Stimulated activated CD4-positive, alpha-beta T cell treated with anti-CD3 and anti-CD28 coated beads, Interleukin-15, amount 100 ng/mL, for 24 hours (primary cell): ENCODE data around the gene PRDM16.

Experiments used
- DNase-seq: peaks from one replicate; pipeline ENCODE4 v3.0.0-alpha.2; 2020

PRDM16 gene

GRCh38 chr1:3459940-3460671 is 391.1 kb downstream of the PRDM16 start:
- DNase-seq = no peak

GRCh38 chr1:3460672-3461131 is 391.7 kb downstream of the PRDM16 start:
- DNase-seq = no peak

- DNase-seq = no peak
Observed at GRCh38 chr1:3461238-3461933, 392.4 kb downstream of the PRDM16 start.

- no peak for DNase-seq
Observed at GRCh38 chr1:3461934-3462275, 392.9 kb downstream of the PRDM16 start.

GRCh38 chr1:3462356-3463012 is 393.5 kb downstream of the PRDM16 start:
- no peak for DNase-seq

- DNase-seq = no peak
Observed at GRCh38 chr1:3463013-3463385, 394.0 kb downstream of the PRDM16 start.

DNA sequence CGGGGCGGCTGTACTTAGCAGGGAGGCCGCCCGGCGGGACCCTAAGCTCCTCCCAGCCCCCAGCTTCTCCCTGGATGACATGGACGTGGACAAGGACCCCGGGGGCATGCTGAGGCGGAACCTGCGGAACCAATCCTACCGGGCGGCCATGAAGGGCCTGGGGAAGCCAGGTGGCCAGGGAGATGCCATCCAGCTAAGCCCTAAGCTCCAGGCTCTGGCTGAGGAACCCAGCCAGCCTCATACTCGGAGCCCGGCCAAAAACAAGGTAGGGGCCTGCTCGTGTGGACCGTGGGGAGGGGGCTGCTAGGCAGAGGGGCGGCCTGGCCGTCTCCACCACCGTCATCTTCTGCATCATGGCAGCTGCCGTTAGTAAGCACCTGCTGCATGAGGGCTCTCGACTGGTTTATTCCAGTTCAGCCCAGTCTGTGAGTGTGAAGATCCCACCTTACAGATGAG is 394.4 kb downstream of the PRDM16 start:
- DNase-seq = no peak

GRCh38 chr1:3463891-3464648 is 395.1 kb downstream of the PRDM16 start:
- DNase-seq = peak; percentile 0

- DNase-seq = no peak
Observed at GRCh38 chr1:3464649-3465025, 395.6 kb downstream of the PRDM16 start.

GRCh38 chr1:3465091-3465934 is 396.3 kb downstream of the PRDM16 start:
- DNase-seq = peak; percentile 0

DNA sequence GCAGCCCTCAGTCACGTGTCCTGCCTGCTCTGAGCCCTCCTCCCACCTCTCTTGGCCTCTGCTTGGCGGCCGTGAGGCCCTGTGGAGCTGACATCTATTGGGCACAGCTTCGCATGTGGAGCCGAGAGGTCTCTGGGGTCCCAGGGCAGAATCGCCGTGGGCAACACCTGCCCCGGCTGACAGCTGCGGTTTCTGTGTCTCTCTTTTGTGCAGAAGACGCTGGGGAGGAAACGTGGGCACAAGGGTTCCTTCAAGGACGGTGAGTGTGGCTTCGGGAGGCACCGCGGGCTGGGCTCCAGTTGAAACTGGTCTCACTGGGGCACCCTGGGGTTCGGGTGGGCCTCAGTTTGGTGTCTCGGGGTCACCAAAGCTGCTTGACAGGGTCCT is 396.9 kb downstream of the PRDM16 start:
- DNase-seq = peak; percentile 2

GRCh38 chr1:3466366-3467075 is 397.5 kb downstream of the PRDM16 start:
- peak; percentile 0 for DNase-seq

DNA sequence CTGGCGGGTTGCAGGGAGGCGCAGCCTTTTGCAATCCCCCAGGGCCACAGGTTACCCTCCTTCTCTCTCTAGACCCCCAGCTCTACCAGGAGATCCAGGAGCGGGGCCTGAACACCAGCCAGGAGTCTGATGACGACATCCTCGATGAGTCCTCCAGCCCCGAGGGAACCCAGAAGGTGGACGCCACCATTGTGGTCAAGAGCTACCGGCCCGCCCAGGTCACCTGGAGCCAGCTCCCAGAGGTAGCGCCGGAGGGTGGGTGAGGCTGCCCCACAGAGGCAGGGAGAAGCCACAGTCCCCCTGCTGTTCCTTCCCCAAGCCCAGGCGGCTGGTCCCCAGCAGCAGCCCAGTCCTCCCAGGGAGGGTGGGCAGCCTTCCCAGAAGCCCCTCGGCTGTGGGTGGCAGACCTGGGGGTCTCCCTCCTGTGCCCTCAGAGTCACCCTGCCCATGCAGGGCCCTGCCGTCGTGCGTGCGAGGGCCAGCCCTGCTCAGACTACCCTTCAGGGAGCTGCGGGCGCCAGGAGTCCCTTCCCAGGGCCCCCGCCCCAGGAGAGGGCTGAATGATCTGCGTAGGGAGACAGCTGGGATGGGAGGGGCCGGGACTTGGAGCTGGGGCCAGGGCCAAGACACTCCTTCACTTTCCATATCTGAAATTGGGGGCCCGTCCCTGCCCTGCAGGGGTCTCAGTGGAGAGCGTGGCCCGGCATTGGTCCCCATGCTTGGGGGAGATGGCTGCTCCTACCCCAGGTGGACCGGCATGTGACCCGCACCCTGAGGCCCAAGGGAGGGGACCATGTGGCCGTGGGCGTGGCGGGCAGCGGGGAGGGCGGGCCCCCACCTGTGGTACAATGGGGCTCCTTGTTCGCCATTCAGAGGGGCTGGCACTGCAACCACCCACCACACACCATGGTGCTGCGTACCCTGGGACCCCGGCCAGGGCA is 398.4 kb downstream of the PRDM16 start:
- peak; percentile 1 for DNase-seq

DNA sequence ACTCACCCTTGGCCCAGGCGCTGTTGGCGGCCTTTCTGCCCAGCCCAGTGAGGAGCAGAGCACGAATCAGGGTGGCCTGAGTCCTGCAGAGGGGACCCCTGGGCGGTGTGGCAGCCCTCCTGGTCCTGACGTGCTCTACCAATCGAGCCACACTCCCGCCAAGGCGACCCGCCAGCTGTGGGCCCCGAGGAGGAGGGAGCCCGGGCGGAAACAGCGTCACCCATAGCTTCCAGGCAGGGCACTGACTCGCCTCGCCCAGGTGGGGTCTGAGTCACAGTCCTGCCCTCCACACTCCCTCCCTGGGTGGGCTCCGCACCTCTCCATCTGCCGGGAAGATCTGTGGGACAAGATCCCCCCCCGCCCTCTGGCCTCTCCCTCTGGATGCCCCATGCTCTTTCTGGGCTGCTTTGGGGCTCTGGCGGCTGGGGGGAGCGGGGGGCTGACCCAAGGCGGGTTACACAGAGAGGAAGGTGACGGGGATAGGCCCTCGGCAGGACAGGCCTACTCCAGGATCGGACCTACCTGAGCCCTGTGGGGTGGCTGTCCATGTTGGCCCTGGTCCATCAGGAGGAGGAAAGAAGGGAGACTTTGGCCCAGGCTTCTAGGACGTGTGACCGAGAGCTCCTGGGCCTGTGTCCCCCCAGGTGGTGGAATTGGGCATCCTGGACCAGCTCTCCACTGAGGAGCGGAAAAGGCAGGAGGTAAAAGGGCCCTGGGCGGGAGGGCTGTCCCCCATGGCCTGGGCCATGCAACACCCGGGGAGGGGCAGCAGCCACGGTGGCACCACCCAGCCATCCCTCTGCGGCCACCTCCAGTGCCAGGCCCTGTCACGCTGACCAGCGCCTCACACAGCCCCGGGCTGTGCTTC is 399.5 kb downstream of the PRDM16 start:
- DNase-seq = no peak

DNA sequence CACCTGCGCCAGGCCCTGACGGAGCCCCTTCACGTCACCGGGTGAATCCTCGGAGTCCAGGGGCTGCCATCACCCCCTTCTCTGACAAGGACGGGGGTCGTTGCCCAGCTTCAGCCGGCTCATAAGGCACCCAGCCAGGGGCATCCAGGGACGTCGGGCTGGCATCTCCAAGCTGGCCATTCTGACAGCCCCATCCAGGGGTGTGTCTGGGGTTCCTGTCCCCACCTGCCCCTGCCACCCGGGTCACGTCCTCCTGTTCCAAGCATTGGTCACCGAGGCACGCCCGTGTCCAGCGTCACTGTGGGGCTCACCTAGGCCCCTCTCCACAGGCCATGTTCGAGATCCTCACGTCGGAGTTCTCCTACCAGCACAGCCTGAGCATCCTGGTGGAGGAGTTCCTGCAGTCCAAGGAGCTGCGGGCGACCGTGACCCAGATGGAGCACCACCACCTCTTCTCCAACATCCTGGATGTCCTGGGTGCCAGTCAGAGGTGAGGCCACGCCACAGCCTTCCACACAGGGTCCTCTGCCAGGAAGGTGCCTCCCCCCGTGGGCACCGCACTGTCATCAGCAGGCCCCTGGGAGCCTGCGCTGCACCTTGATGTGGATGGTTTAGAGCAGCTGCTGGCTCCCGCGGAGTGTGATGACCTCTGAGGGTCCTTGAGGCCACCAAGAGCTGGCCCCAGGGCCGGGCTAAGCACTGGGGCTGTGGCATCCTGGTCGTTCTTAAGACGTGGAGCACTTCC is 400.3 kb downstream of the PRDM16 start:
- no peak for DNase-seq

- peak; percentile 1 for DNase-seq
Observed at GRCh38 chr1:3469849-3470649, 401.0 kb downstream of the PRDM16 start.

DNA sequence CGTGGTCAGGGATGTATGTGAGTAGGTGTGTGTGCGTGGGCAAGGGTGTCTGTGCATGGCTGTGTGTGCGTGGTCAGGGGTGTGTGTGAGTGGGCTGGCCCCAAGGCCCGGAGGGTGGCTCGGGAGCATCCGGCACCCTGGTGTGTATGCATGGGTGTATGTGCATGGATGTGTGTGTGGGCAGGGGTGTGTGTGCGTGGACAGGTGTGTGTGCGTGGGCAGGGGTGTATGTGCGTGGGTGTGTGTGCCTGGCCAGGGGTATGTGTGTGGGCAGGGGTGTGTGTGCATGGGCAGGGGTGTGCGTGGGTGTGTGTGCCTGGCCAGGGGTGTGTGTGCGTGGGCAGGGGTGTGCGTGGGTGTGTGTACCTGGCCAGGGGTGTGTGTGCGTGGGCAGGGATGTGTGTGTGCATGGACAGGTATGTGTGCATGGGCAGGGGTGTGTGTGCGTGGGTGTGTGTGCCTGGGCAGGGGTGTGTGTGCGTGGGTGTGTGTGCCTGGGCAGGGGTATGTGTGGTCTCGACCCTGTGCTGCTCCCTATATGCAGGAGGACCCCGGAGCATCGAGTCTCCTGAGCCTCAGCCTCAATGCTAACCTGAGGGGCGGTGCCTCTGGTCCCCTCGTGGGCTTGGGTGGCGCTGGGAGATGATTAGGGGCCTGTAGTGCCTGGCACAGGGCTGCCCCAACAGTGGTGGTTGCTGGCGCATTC is 401.8 kb downstream of the PRDM16 start:
- DNase-seq = no peak
